Measurements from ENCODE around the gene TBC1D22A. TPM values are rescaled to one million over a fixed set of nuclear protein-coding genes. Genes with fewer than 3 reads are reported as not detected.

Gene TBC1D22A
- total RNA-seq, 1 donor from 2014 or later: 23.2 TPM

GRCh38 chr22:46800102-46800857 is 37.8 kb downstream of the TBC1D22A start:
- peak overlapping the region; percentile 67 for H3K27ac Mint-ChIP-seq
- H3K27me3 Mint-ChIP-seq: no peaks in the 10 kb centered on the region
- H3K9me3 Mint-ChIP-seq (ENCODE audit: low read depth): no peaks in the 10 kb centered on the region
- DNase-seq (ENCODE audit: low spot score, unreplicated experiment): no peak
- peaks cover 8% of the 10 kb centered on the region for H3K4me1 Mint-ChIP-seq (ENCODE audit: low read depth)
- peaks cover 9% of the 10 kb centered on the region for H3K36me3 Mint-ChIP-seq (ENCODE audit: insufficient read depth)
- no peak for TF ChIP-seq CTCF (IDR thresholded peaks at IDR 0.05; ENCODE audit: unreplicated experiment)
- H3K4me3 Mint-ChIP-seq (ENCODE audit: low read depth): no peak overlapping the region

- Mint-ChIP-seq H3K27ac (peak overlapping the region; percentile 12), H3K4me3 (ENCODE audit: low read depth) (no peak overlapping the region), H3K9me3 (ENCODE audit: low read depth) (no peaks in the 10 kb centered on the region), H3K4me1 (ENCODE audit: low read depth) (peaks cover 8% of the 10 kb centered on the region), H3K27me3 (no peaks in the 10 kb centered on the region), H3K36me3 (ENCODE audit: insufficient read depth) (peaks cover 10% of the 10 kb centered on the region)
- no peak for DNase-seq (ENCODE audit: low spot score, unreplicated experiment)
- no peak for TF ChIP-seq CTCF (IDR thresholded peaks at IDR 0.05; ENCODE audit: unreplicated experiment)
Measured at GRCh38 chr22:46801331-46801811, 38.9 kb downstream of the TBC1D22A start.

GRCh38 chr22:46801826-46802607 is 39.6 kb downstream of the TBC1D22A start:
- Mint-ChIP-seq H3K9me3 (ENCODE audit: low read depth) (no peaks in the 10 kb centered on the region), H3K36me3 (ENCODE audit: insufficient read depth) (peaks cover 10% of the 10 kb centered on the region), H3K4me1 (ENCODE audit: low read depth) (peaks cover 8% of the 10 kb centered on the region), H3K27ac (peak overlapping the region; percentile 39), H3K27me3 (no peaks in the 10 kb centered on the region), H3K4me3 (ENCODE audit: low read depth) (no peak overlapping the region)
- TF ChIP-seq CTCF (IDR thresholded peaks at IDR 0.05; ENCODE audit: unreplicated experiment): no peak
- DNase-seq (ENCODE audit: low spot score, unreplicated experiment): no peak

GRCh38 chr22:46802608-46803027 is 40.2 kb downstream of the TBC1D22A start:
- Mint-ChIP-seq H3K4me1 (ENCODE audit: low read depth) (peaks cover 8% of the 10 kb centered on the region), H3K4me3 (ENCODE audit: low read depth) (no peak overlapping the region), H3K9me3 (ENCODE audit: low read depth) (no peaks in the 10 kb centered on the region), H3K27me3 (no peaks in the 10 kb centered on the region), H3K36me3 (ENCODE audit: insufficient read depth) (peaks cover 10% of the 10 kb centered on the region), H3K27ac (no peak overlapping the region)
- TF ChIP-seq CTCF (IDR thresholded peaks at IDR 0.05; ENCODE audit: unreplicated experiment): no peak
- no peak for DNase-seq (ENCODE audit: low spot score, unreplicated experiment)

- Mint-ChIP-seq H3K36me3 (ENCODE audit: insufficient read depth) (peaks cover 10% of the 10 kb centered on the region), H3K4me1 (ENCODE audit: low read depth) (peaks cover 8% of the 10 kb centered on the region), H3K4me3 (ENCODE audit: low read depth) (peak overlapping the region; percentile 36), H3K9me3 (ENCODE audit: low read depth) (no peaks in the 10 kb centered on the region), H3K27ac (no peak overlapping the region), H3K27me3 (no peaks in the 10 kb centered on the region)
- TF ChIP-seq CTCF (IDR thresholded peaks at IDR 0.05; ENCODE audit: unreplicated experiment): peak; percentile 97
- DNase-seq (ENCODE audit: low spot score, unreplicated experiment): peak; percentile 55
Measured at GRCh38 chr22:46803031-46803880, 40.8 kb downstream of the TBC1D22A start.

Data from progenitor cell of endocrine pancreas (in vitro differentiated cells).